COLO668 (cell line): ENCODE measurements around the gene IL3RA.
"Not testable (repeated sequence)": the region's sequence is repeated elsewhere in the genome, so short reads cannot be mapped to it uniquely, and the experiment has no call there.

Source experiments
- DNase-seq: peaks from one replicate; lab custom pipeline; 2025; ENCODE audit not compliant: unreplicated experiment; lab: John Stamatoyannopoulos, UW

Gene IL3RA

DNA sequence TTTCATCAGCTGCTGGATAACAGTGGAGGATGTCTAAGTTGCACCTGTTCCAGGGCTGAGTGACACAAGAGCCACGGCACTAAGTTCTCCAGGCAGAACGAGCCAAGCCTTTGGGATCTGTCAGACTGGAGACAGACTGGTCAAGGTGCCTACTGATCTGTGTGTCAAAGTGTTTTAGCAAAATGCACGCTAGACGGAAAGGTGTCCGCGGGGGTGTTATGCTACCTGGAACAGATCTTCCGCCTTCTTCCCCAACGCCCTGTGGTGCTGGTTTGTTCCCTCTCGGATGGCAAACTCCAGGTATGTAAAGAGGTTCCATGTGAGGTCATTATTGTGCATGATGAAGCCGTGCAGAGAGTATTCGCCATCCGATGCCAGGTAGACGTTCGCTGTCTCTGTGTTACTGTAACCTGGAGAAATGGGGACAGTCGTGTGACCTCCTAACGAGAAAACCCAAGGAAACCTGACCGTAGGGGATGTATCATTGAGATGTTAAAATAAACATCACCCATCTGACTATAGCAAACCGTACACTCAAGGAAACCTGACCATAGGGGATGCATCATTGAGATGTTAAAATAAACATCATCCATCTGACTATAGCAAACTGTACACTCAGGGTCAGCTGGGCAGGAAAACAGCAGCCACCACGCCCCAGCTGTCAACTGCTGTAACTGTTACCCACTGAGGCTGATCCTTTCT, 85.0 kb downstream of the IL3RA start:
- DNase-seq: no peak

DNA sequence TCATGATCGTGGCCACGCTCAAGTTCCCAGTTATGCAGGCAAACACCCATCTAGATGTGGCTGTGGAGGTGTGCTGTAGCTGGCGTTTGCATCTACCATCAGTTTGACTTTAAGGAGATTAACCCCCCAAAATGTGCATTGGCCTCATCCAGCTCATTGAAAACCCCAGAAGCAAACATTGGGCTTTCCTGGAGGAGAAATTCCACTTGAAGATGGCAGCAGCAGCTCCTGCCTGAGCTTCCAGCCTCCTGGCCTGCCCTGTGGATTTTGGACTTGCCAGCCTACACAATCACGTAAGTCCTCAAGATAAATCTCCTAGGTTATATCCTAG, 85.5 kb downstream of the IL3RA start:
- DNase-seq: no peak

DNA sequence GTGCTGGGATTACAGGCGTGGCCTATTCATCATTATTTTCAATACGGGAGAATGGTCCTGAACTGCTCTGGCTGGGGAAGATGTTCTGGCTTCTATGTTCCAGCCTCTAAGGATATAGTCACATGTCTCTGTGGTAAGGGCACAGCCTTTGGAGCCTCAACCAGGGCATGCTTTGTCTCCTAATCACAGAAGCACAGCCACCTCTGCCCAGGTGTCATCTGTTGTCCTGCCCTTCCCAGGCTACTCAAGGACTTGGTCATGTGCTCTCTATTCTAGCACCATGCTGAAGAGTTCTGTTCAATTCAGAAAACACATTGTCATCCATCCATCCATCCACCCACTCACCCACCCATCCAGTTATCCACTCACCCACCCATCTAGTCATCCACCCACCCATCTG, 86.6 kb downstream of the IL3RA start:
- no peak for DNase-seq

DNA sequence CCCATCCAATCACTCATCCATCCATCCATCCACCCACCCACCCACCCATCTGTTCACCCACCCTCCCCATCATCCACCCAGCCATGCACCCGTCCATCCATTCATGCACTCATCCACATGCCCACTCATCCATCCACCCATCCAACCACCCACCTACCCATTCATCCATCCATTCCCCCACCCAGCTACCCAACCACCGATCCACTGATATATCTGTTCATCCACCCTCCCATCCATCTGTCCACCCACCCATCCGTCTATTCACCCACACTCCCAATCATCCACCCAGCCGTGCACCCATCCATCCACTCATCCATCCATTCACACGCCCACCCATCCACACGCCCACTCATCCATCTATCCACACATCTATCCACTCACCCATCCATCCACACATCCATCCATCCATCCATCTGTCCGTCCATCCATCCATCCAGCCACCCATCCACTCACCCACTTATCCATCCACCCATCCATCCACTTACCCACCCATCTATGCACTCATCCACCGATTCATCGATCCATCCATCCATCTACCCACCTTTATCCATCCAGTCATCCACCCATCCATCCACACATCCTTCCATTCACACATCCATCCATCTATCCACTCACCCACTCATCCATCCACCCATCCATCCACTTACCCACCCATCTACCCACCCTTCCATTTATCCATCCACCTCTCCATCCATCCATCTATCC, 87.7 kb downstream of the IL3RA start:
- no peak for DNase-seq

DNA sequence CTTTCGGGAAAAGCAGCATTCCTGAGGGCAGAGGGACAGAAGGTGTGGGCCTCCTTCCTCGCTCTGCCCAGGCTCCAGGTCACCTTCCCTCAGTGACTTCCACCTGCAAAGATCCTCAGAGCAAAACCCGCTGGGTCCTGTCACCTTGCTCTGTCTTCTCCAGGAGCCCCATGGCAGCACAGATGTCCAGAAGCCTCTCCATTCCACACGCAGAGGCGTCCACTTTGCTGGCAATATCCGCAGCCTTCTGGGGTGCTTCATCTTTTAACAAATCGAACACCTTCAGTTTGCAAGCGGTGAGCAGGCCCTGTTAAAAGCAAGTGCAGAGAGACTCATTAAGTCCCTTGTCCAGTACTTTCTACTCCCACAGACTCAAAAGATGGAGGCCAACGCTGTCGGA, 88.8 kb downstream of the IL3RA start:
- DNase-seq: no peak

DNA sequence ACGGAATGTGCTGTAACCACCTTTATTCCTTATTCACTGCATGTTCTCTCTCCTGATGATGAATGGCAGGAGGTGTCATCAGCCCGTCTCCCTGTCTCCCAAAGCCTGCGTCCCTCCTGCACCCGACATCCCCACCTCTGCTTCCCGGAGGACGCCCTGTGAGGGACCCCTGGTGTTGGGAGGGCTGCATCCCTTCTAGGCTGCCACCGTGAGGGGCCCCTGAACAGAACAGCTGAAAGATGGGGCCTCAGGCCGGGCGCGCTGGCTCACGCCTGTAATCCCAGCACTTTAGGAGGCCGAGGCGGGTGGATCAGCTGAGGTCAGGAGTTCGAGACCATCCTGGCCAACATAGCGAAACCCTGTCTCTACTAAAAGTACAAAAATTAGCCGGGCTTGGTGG, 89.7 kb downstream of the IL3RA start:
- DNase-seq: not testable (repeated sequence)

DNA sequence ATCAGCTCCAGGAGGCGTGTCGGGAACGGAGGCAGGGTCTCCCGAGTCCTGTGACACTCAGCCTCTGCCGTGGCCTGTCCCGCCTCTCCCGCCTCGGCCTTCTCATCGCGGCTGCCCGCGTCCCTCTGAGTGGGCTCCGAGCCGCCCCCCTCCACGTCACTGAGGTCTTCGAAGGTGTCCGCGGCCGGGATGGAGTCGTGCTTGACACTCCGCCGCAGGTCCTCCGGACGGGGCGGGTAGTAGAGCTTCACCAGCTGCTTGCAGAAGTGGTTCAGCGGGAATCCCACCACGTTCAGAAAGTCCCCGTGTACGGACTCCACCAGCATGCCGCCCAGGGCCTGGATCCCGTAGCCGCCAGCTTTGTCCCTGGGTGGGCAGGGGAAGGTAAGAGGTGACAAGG, 91.2 kb downstream of the IL3RA start:
- no peak for DNase-seq

DNA sequence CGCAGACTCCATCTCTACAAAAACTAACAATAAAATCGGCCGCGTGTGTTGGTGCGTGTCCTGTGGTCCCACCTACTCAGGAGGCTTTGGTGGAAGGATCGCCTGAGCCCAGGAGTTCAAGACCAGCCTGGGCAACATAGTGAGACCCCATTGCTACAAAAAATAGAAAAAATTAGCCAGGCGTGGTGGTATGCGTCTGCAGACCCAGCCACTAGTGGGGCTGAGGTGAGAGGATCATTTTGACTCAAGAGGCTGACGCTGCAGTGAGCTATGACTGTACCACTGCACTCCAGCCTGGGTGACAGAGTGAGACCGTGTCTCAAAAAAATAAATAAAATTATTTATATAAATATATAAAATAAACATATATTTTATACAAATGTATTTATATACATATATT, 93.9 kb downstream of the IL3RA start:
- DNase-seq: no peak
